NCI-H1105 treated with DMSO at 0.1 percent for 48 hours (cell line): ENCODE data around the gene FAM222B.
"Not testable (repeated sequence)": the region's sequence is repeated elsewhere in the genome, so short reads cannot be mapped to it uniquely, and the experiment has no call there.

Experiments used
- DNase-seq: peaks from one replicate; lab custom pipeline; 2025; lab: John Stamatoyannopoulos, UW

Gene FAM222B

GRCh38 chr17:28871056-28871579, 28.5 kb upstream of the FAM222B start:
- no peak for DNase-seq

- no peak for DNase-seq
These were observed 24.7 kb upstream of the FAM222B start for GRCh38 chr17:28867276-28867675.

- no peak for DNase-seq
These were observed 23.6 kb upstream of the FAM222B start for GRCh38 chr17:28865946-28866752.

- no peak for DNase-seq
These were observed 22.6 kb upstream of the FAM222B start for GRCh38 chr17:28864991-28865849.

- DNase-seq = no peak
These were observed 21.4 kb upstream of the FAM222B start for GRCh38 chr17:28863953-28864352.

GRCh38 chr17:28862561-28862960, 20.0 kb upstream of the FAM222B start:
- DNase-seq = no peak

GRCh38 chr17:28861393-28862203, 19.0 kb upstream of the FAM222B start:
- no peak for DNase-seq

- no peak for DNase-seq
These were observed 17.8 kb upstream of the FAM222B start for GRCh38 chr17:28860363-28860808.

- DNase-seq = no peak
These were observed 16.3 kb upstream of the FAM222B start for GRCh38 chr17:28858801-28859355.

- DNase-seq = no peak
These were observed 15.6 kb upstream of the FAM222B start for GRCh38 chr17:28857905-28858800.

GRCh38 chr17:28856028-28856574, 13.5 kb upstream of the FAM222B start:
- DNase-seq = no peak

- no peak for DNase-seq
These were observed 12.7 kb upstream of the FAM222B start for GRCh38 chr17:28855336-28855679.

- DNase-seq = peak; percentile 78
These were observed 12.1 kb upstream of the FAM222B start, which contains the start of gene ERAL1 for GRCh38 chr17:28854457-28855335. ERAL1 (plus strand) TSS chr17:28855016; CDS start chr17:28855035, 19 bp downstream.

GRCh38 chr17:28853295-28853694, 10.7 kb upstream of the FAM222B start:
- no peak for DNase-seq

- no peak for DNase-seq
These were observed 6.7 kb upstream of the FAM222B start for GRCh38 chr17:28849281-28849680.

- DNase-seq = not testable (repeated sequence)
These were observed 6.1 kb upstream of the FAM222B start for GRCh38 chr17:28848667-28849066.

GRCh38 chr17:28846699-28847098, 4.1 kb upstream of the FAM222B start:
- not testable (repeated sequence) for DNase-seq

- DNase-seq = no peak
These were observed 3.6 kb upstream of the FAM222B start for GRCh38 chr17:28846231-28846630.

- DNase-seq = no peak
These were observed 1.2 kb upstream of the FAM222B start for GRCh38 chr17:28843816-28844148.
